Measurements from ENCODE around the gene NLRX1. TPM values are rescaled to one million over a fixed set of nuclear protein-coding genes. Genes with fewer than 3 reads are reported as not detected.
"Not testable (repeated sequence)": the region's sequence is repeated elsewhere in the genome, so short reads cannot be mapped to it uniquely, and the experiment has no call there.

NLRX1 gene
- polyA plus RNA-seq, 1 experiment = 4.7 TPM

GRCh38 chr11:119187123-119187892 lies 18.8 kb downstream of the NLRX1 start:
- ChIA-PET CTCF (interaction anchor here (0.7 to 2.5 kb wide), 3 partner anchors 9 to 121 kb away, joined by 5 to 8 read pairs (median 6); no protein-coding TSS in a partner anchor), POLR2A (no interaction called here)

GRCh38 chr11:119188067-119188466 lies 19.5 kb downstream of the NLRX1 start:
- Histone ChIP-seq H3K27me3 (ENCODE audit: control insufficient read depth, insufficient read depth, low read length) (peaks cover 26% of the 10 kb centered on the region), H3K27ac (ENCODE audit: low read depth, low read length) (no peak overlapping the region), H3K9me3 (ENCODE audit: control insufficient read depth, insufficient read depth, low read length) (no peaks in the 10 kb centered on the region), H3K4me3 (ENCODE audit: low read depth, low read length) (no peak overlapping the region)
- POLR2A ChIA-PET = no interaction called here
- no peak for TF ChIP-seq CTCF (IDR thresholded peaks at IDR 0.05; ENCODE audit: low read depth, low read length)
- DNase-seq (ENCODE audit: low read depth, low spot score) = no peak
- CTCF ChIA-PET = interaction anchor here (1.4 to 2.5 kb wide), 2 partner anchors 9 to 17 kb away, joined by 5 to 6 read pairs; no protein-coding TSS in a partner anchor

More at GRCh38 chr11:119187123-119187892, 18.8 kb downstream of the NLRX1 start:
- no peak for TF ChIP-seq CTCF (IDR thresholded peaks at IDR 0.05; ENCODE audit: low read depth, low read length)
- H3K9me3 ChIP-seq (ENCODE audit: control insufficient read depth, insufficient read depth, low read length) = no peaks in the 10 kb centered on the region
- H3K27me3 ChIP-seq (ENCODE audit: control insufficient read depth, insufficient read depth, low read length) = peaks cover 26% of the 10 kb centered on the region
- no peak for DNase-seq (ENCODE audit: low read depth, low spot score)
- H3K4me3 ChIP-seq (ENCODE audit: low read depth, low read length) = no peak overlapping the region
- no peak overlapping the region for H3K27ac ChIP-seq (ENCODE audit: low read depth, low read length)

GRCh38 chr11:119188887-119189286 lies 20.4 kb downstream of the NLRX1 start:
- DNase-seq (ENCODE audit: low read depth, low spot score) = no peak
- ChIA-PET POLR2A (no interaction called here), CTCF (interaction anchor here (1.4 to 2.5 kb wide), 2 partner anchors 8 to 16 kb away, joined by 5 to 6 read pairs; no protein-coding TSS in a partner anchor)
- no peak overlapping the region for H3K4me3 ChIP-seq (ENCODE audit: low read depth, low read length)
- peaks cover 26% of the 10 kb centered on the region for H3K27me3 ChIP-seq (ENCODE audit: control insufficient read depth, insufficient read depth, low read length)
- no peaks in the 10 kb centered on the region for H3K9me3 ChIP-seq (ENCODE audit: control insufficient read depth, insufficient read depth, low read length)
- no peak for TF ChIP-seq CTCF (IDR thresholded peaks at IDR 0.05; ENCODE audit: low read depth, low read length)
- no peak overlapping the region for H3K27ac ChIP-seq (ENCODE audit: low read depth, low read length)

- POLR2A ChIA-PET = no interaction called here
- Histone ChIP-seq H3K4me3 (ENCODE audit: low read depth, low read length) (no peak overlapping the region), H3K27me3 (ENCODE audit: control insufficient read depth, insufficient read depth, low read length) (peaks cover 26% of the 10 kb centered on the region), H3K27ac (ENCODE audit: low read depth, low read length) (no peak overlapping the region), H3K9me3 (ENCODE audit: control insufficient read depth, insufficient read depth, low read length) (no peaks in the 10 kb centered on the region)
- DNase-seq (ENCODE audit: low read depth, low spot score) = no peak
- no peak for TF ChIP-seq CTCF (IDR thresholded peaks at IDR 0.05; ENCODE audit: low read depth, low read length)
- CTCF ChIA-PET = interaction anchor here (2.5 kb wide), 1 partner anchor 16 kb away, joined by 6 read pairs; no protein-coding TSS in a partner anchor
These were observed 20.9 kb downstream of the NLRX1 start for GRCh38 chr11:119189393-119189792.

- DNase-seq (ENCODE audit: low read depth, low spot score) = no peak
- no peak overlapping the region for H3K27ac ChIP-seq (ENCODE audit: low read depth, low read length)
- no peaks in the 10 kb centered on the region for H3K9me3 ChIP-seq (ENCODE audit: control insufficient read depth, insufficient read depth, low read length)
- CTCF ChIA-PET = no interaction called here
- POLR2A ChIA-PET = no interaction called here
- peaks cover 24% of the 10 kb centered on the region for H3K27me3 ChIP-seq (ENCODE audit: control insufficient read depth, insufficient read depth, low read length)
- TF ChIP-seq CTCF (IDR thresholded peaks at IDR 0.05; ENCODE audit: low read depth, low read length) = no peak
- H3K4me3 ChIP-seq (ENCODE audit: low read depth, low read length) = no peak overlapping the region
These were observed 22.0 kb downstream of the NLRX1 start for GRCh38 chr11:119190531-119190930.

GRCh38 chr11:119191265-119191664 lies 22.7 kb downstream of the NLRX1 start:
- POLR2A ChIA-PET = not testable (repeated sequence)

More at GRCh38 chr11:119191265-119191664, 22.7 kb downstream of the NLRX1 start:
- CTCF ChIA-PET = interaction anchor here (1.2 kb wide), 1 partner anchor 46 kb away, joined by 7 read pairs; no protein-coding TSS in a partner anchor
- DNase-seq (ENCODE audit: low read depth, low spot score); H3K9me3 ChIP-seq (ENCODE audit: control insufficient read depth, insufficient read depth, low read length); H3K4me3 ChIP-seq (ENCODE audit: low read depth, low read length); H3K27ac ChIP-seq (ENCODE audit: low read depth, low read length): not testable (repeated sequence)
- peaks cover 18% of the 10 kb centered on the region for H3K27me3 ChIP-seq (ENCODE audit: control insufficient read depth, insufficient read depth, low read length)

Data from AG04450 (cell line).